Measurements from ENCODE around the gene SDHA.
"Not testable (repeated sequence)": the region's sequence is repeated elsewhere in the genome, so short reads cannot be mapped to it uniquely, and the experiment has no call there.

The SDHA gene

GRCh38 chr5:251538-251937, 33.4 kb downstream of the SDHA start:
- H3K9ac ChIP-seq (ENCODE audit: low read depth, low read length, poor library complexity); DNase-seq (ENCODE audit: low spot score); H2BK12ac ChIP-seq (ENCODE audit: low read length); H3K79me1 ChIP-seq (ENCODE audit: low read depth, low read length); H3K27ac ChIP-seq (replicated peaks; ENCODE audit: low read length); H3K23ac ChIP-seq (ENCODE audit: low read depth, low read length, poor library complexity); H2BK5ac ChIP-seq (ENCODE audit: low read length); H4K8ac ChIP-seq (ENCODE audit: low read depth, low read length); H3K4me3 ChIP-seq (ENCODE audit: low read length in 2 of 2); H2AFZ ChIP-seq (ENCODE audit: low read length); H2BK120ac ChIP-seq (ENCODE audit: low read depth, low read length); H2BK15ac ChIP-seq (ENCODE audit: low read length); H3K4ac ChIP-seq (ENCODE audit: low read length); H4K91ac ChIP-seq (ENCODE audit: low read depth, low read length, poor library complexity); H3K27me3 ChIP-seq (ENCODE audit: control insufficient read depth in 3 of 3, insufficient read depth in 3 of 3, low read depth in 1 of 3, low read length in 3 of 3); H2AK5ac ChIP-seq (ENCODE audit: low read depth, low read length); H3K9me3 ChIP-seq (replicated peaks in 1 of 2; ENCODE audit: control insufficient read depth in 2 of 2, insufficient read depth in 1 of 2, low read depth in 1 of 2, low read length in 2 of 2); H3K4me2 ChIP-seq (ENCODE audit: insufficient read depth, low read length, poor library complexity, severe bottlenecking); H3K18ac ChIP-seq (ENCODE audit: low read length); H3K4me1 ChIP-seq (ENCODE audit: control insufficient read depth in 2 of 2, insufficient read depth in 1 of 2, low read depth in 1 of 2, low read length in 2 of 2); H3K14ac ChIP-seq (ENCODE audit: low read length): not testable (repeated sequence)
- no CpG with 5 or more reads among the region's 8 CpGs for WGBS, 2 donors (ENCODE audit: extremely low coverage in 2 of 2, insufficient read length in 2 of 2, insufficient replicate concordance in 1 of 2)
- H3K36me3 ChIP-seq (replicated peaks in 1 of 2; ENCODE audit: control insufficient read depth in 2 of 2, insufficient read depth in 2 of 2, low read length in 2 of 2), result peaks cover 20 to 86% of the 10 kb centered on the region in 2 donors

- peaks cover 23 to 88% of the 10 kb centered on the region in 2 donors for H3K36me3 ChIP-seq (replicated peaks in 1 of 2; ENCODE audit: control insufficient read depth in 2 of 2, insufficient read depth in 2 of 2, low read length in 2 of 2)
- WGBS, 2 donors (ENCODE audit: extremely low coverage in 2 of 2, insufficient read length in 2 of 2, insufficient replicate concordance in 1 of 2), result no CpG with 5 or more reads among the region's 11 CpGs
- not testable (repeated sequence) for H2AFZ ChIP-seq (ENCODE audit: low read length); H3K18ac ChIP-seq (ENCODE audit: low read length); H3K4ac ChIP-seq (ENCODE audit: low read length); H2BK120ac ChIP-seq (ENCODE audit: low read depth, low read length); H3K23ac ChIP-seq (ENCODE audit: low read depth, low read length, poor library complexity); H4K8ac ChIP-seq (ENCODE audit: low read depth, low read length); H3K4me3 ChIP-seq (ENCODE audit: low read length in 2 of 2); H2BK5ac ChIP-seq (ENCODE audit: low read length); H2BK15ac ChIP-seq (ENCODE audit: low read length); H4K91ac ChIP-seq (ENCODE audit: low read depth, low read length, poor library complexity); H3K4me1 ChIP-seq (ENCODE audit: control insufficient read depth in 2 of 2, insufficient read depth in 1 of 2, low read depth in 1 of 2, low read length in 2 of 2); DNase-seq (ENCODE audit: low spot score); H2BK12ac ChIP-seq (ENCODE audit: low read length); H3K4me2 ChIP-seq (ENCODE audit: insufficient read depth, low read length, poor library complexity, severe bottlenecking); H3K9ac ChIP-seq (ENCODE audit: low read depth, low read length, poor library complexity); H3K9me3 ChIP-seq (replicated peaks in 1 of 2; ENCODE audit: control insufficient read depth in 2 of 2, insufficient read depth in 1 of 2, low read depth in 1 of 2, low read length in 2 of 2); H3K79me1 ChIP-seq (ENCODE audit: low read depth, low read length); H2AK5ac ChIP-seq (ENCODE audit: low read depth, low read length); H3K27me3 ChIP-seq (ENCODE audit: control insufficient read depth in 3 of 3, insufficient read depth in 3 of 3, low read depth in 1 of 3, low read length in 3 of 3); H3K27ac ChIP-seq (replicated peaks; ENCODE audit: low read length); H3K14ac ChIP-seq (ENCODE audit: low read length)
Measured at GRCh38 chr5:251975-252374, 33.9 kb downstream of the SDHA start.

- Histone ChIP-seq H3K23ac (ENCODE audit: low read depth, low read length, poor library complexity) (no peak overlapping the region), H2AFZ (ENCODE audit: low read length) (no peak overlapping the region), H2BK15ac (ENCODE audit: low read length) (no peak overlapping the region), H3K9ac (ENCODE audit: low read depth, low read length, poor library complexity) (no peak overlapping the region), H3K4me1 (ENCODE audit: control insufficient read depth in 2 of 2, insufficient read depth in 1 of 2, low read depth in 1 of 2, low read length in 2 of 2) (no peaks in the 10 kb centered on the region), H3K36me3 (replicated peaks in 1 of 2; ENCODE audit: control insufficient read depth in 2 of 2, insufficient read depth in 2 of 2, low read length in 2 of 2) (peaks cover 24 to 88% of the 10 kb centered on the region in 2 donors), H4K8ac (ENCODE audit: low read depth, low read length) (no peak overlapping the region), H3K14ac (ENCODE audit: low read length) (no peak overlapping the region), H3K79me1 (ENCODE audit: low read depth, low read length) (peaks cover 3% of the 10 kb centered on the region), H4K91ac (ENCODE audit: low read depth, low read length, poor library complexity) (no peak overlapping the region), H3K27ac (replicated peaks; ENCODE audit: low read length) (no peak overlapping the region), H3K4me3 (ENCODE audit: low read length in 2 of 2) (no peak overlapping the region), H2BK12ac (ENCODE audit: low read length) (no peak overlapping the region), H3K4me2 (ENCODE audit: insufficient read depth, low read length, poor library complexity, severe bottlenecking) (no peak overlapping the region), H3K9me3 (replicated peaks in 1 of 2; ENCODE audit: control insufficient read depth in 2 of 2, insufficient read depth in 1 of 2, low read depth in 1 of 2, low read length in 2 of 2) (peaks cover 0 to 7% of the 10 kb centered on the region in 2 donors), H2BK5ac (ENCODE audit: low read length) (no peak overlapping the region), H3K4ac (ENCODE audit: low read length) (no peak overlapping the region), H2AK5ac (ENCODE audit: low read depth, low read length) (no peak overlapping the region), H2BK120ac (ENCODE audit: low read depth, low read length) (no peak overlapping the region), H3K27me3 (ENCODE audit: control insufficient read depth in 3 of 3, insufficient read depth in 3 of 3, low read depth in 1 of 3, low read length in 3 of 3) (no peaks in the 10 kb centered on the region), H3K18ac (ENCODE audit: low read length) (no peak overlapping the region)
- DNase-seq (ENCODE audit: low spot score), result no peak
- WGBS, 2 donors (ENCODE audit: extremely low coverage in 2 of 2, insufficient read length in 2 of 2, insufficient replicate concordance in 1 of 2), result no CpG with 5 or more reads among the region's 10 CpGs
Measured at GRCh38 chr5:252546-252945, 34.4 kb downstream of the SDHA start.

DNA sequence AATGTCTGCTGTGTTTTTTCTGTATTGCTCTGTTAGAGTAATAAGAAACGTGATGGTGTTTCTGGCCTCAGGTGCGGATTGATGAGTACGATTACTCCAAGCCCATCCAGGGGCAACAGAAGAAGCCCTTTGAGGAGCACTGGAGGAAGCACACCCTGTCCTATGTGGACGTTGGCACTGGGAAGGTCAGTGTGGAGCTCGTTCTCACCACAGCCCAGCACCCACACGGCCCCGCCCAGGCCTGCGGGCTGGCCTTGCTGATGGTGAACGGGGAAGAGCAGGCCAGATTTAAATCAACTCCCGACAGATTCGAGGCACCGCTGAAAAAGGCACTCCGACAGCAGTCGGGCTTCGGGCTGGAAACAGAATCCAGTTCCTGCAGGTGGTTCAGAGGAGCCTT, 36.2 kb downstream of the SDHA start:
- not testable (repeated sequence) for H3K9ac ChIP-seq (ENCODE audit: low read depth, low read length, poor library complexity); H3K14ac ChIP-seq (ENCODE audit: low read length); H4K8ac ChIP-seq (ENCODE audit: low read depth, low read length); H3K18ac ChIP-seq (ENCODE audit: low read length); H3K27ac ChIP-seq (replicated peaks; ENCODE audit: low read length); H3K23ac ChIP-seq (ENCODE audit: low read depth, low read length, poor library complexity); H2BK12ac ChIP-seq (ENCODE audit: low read length); H3K4me3 ChIP-seq (ENCODE audit: low read length in 2 of 2); H3K4me1 ChIP-seq (ENCODE audit: control insufficient read depth in 2 of 2, insufficient read depth in 1 of 2, low read depth in 1 of 2, low read length in 2 of 2); H3K4me2 ChIP-seq (ENCODE audit: insufficient read depth, low read length, poor library complexity, severe bottlenecking); DNase-seq (ENCODE audit: low spot score); H3K4ac ChIP-seq (ENCODE audit: low read length); H4K91ac ChIP-seq (ENCODE audit: low read depth, low read length, poor library complexity); H3K79me1 ChIP-seq (ENCODE audit: low read depth, low read length); H2BK5ac ChIP-seq (ENCODE audit: low read length); H2BK120ac ChIP-seq (ENCODE audit: low read depth, low read length); H2AFZ ChIP-seq (ENCODE audit: low read length); H2AK5ac ChIP-seq (ENCODE audit: low read depth, low read length); H2BK15ac ChIP-seq (ENCODE audit: low read length); H3K27me3 ChIP-seq (ENCODE audit: control insufficient read depth in 3 of 3, insufficient read depth in 3 of 3, low read depth in 1 of 3, low read length in 3 of 3)
- H3K36me3 ChIP-seq (replicated peaks in 1 of 2; ENCODE audit: control insufficient read depth in 2 of 2, insufficient read depth in 2 of 2, low read length in 2 of 2), result peaks cover 23 to 77% of the 10 kb centered on the region in 2 donors
- H3K9me3 ChIP-seq (replicated peaks in 1 of 2; ENCODE audit: control insufficient read depth in 2 of 2, insufficient read depth in 1 of 2, low read depth in 1 of 2, low read length in 2 of 2), result peaks cover 2 to 12% of the 10 kb centered on the region in 2 donors
- no CpG with 5 or more reads among the region's 15 CpGs for WGBS, 2 donors (ENCODE audit: extremely low coverage in 2 of 2, insufficient read length in 2 of 2, insufficient replicate concordance in 1 of 2)
